Fibroblast of mammary gland (primary cell): Measurements from ENCODE around the gene AUH.

Experiments used
- DNase-seq: peaks from one replicate; pipeline ENCODE4 v3.0.0-alpha.2; 2010; ENCODE audit warnings: low read depth
- H3K4me3 ChIP-seq: 2 replicates; pipeline ENCODE4 v1.5.1; 2011; ENCODE audit warnings: low read depth, mild to moderate bottlenecking, low read length, moderate library complexity; ENCODE audit not compliant: control insufficient read depth
- TF ChIP-seq, protein P1 (sequence below): conservative IDR thresholded peaks from 2 replicates; pipeline ENCODE4 v1.5.1; 2011; ENCODE audit warnings: low read depth, low read length, inconsistent platforms; ENCODE audit not compliant: control insufficient read depth, insufficient read depth

Gene AUH, protein sequence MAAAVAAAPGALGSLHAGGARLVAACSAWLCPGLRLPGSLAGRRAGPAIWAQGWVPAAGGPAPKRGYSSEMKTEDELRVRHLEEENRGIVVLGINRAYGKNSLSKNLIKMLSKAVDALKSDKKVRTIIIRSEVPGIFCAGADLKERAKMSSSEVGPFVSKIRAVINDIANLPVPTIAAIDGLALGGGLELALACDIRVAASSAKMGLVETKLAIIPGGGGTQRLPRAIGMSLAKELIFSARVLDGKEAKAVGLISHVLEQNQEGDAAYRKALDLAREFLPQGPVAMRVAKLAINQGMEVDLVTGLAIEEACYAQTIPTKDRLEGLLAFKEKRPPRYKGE

DNA sequence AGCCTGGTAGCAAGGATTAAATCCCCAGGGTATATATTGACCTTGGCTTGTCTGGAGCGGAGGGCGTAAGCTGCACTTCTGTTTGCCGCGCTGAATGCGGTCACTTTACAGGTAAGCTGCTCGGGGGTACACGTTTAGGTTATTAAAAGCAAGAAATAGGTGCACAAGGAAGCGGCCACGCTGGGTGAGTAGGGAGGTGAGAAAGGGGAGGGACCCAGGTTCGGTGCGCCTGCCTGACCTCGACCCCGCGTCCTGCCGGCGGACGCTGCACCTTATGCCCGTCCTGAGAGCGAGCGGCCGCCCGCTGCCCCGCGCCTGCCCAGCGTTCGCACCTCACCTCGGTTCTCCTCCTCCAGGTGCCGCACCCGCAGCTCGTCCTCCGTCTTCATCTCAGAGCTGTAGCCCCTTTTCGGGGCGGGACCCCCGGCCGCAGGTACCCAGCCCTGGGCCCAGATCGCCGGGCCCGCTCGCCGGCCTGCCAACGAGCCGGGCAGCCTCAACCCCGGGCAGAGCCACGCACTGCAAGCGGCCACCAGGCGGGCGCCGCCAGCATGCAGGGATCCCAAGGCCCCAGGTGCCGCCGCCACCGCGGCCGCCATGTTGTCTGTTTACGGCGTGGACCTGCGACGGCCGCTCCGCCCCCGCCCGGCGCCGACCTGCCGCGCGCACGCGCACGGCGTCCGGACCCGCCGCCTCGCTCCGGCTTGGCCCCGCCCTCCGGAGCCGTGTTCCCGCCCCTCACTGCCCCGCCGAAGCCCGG, at the start of gene AUH:
Gene AUH, minus strand, starts transcription at position 628 of the 760 bp plus-strand sequence. Its CDS starts 29 bp downstream, at position 599.
- peak; percentile 68 for DNase-seq
- TF ChIP-seq, protein P1, sequence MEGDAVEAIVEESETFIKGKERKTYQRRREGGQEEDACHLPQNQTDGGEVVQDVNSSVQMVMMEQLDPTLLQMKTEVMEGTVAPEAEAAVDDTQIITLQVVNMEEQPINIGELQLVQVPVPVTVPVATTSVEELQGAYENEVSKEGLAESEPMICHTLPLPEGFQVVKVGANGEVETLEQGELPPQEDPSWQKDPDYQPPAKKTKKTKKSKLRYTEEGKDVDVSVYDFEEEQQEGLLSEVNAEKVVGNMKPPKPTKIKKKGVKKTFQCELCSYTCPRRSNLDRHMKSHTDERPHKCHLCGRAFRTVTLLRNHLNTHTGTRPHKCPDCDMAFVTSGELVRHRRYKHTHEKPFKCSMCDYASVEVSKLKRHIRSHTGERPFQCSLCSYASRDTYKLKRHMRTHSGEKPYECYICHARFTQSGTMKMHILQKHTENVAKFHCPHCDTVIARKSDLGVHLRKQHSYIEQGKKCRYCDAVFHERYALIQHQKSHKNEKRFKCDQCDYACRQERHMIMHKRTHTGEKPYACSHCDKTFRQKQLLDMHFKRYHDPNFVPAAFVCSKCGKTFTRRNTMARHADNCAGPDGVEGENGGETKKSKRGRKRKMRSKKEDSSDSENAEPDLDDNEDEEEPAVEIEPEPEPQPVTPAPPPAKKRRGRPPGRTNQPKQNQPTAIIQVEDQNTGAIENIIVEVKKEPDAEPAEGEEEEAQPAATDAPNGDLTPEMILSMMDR = no peak
- peak within 1 kb of the TSS; percentile 91 for H3K4me3 ChIP-seq

DNA sequence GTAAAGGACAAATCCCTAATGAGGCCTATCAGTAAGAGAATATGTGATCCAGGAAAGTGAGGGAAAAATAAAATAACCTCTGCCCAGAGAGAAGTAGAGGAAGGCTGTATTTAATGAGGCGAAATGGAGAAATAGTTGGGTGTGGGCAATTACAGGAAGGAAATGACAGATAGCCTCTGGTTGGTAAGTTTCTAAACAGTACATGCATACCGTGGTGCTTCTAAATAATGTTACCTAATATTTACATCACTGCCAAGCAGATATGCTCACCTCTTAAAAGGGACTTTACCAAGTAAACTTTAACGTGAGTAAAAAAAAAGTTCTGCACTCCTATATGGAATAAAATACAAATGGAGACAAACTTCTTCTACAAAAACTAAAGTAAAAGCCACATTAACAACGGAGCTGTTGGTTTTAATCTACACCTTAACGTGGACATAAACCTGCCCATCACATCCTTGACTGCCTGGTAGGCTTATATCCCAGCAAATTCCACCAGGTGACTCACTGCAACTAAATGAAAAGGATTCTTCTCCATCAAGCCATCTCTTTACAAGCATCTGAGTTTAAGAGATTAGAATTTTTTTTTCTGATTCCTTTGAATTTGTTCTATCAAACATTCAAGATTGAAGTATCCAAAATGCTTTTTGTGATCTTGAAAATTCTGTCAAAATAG, 49.5 kb upstream of the AUH start:
- DNase-seq = no peak
- TF ChIP-seq, protein P1 = no peak
- H3K4me3 ChIP-seq = no peak overlapping the region

DNA sequence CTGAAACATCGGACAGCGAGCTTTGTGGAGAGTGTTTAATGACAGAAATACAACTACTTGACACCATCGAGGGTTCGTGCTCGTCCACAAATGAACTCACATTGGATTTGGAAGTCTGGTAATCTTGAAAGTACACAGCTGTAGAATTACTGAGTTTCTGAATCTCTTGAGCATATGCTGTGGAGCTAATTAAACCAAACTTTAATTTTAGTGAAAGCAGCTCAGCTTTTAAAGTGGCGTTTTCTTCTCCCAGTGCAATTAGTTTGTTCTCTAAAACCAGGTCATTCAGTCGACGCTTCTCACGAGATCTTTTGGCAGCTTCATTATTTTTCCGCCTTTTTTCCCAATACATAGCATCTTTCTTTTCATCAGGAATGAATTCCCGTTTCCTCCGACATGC, 48.4 kb upstream of the AUH start:
- TF ChIP-seq, protein P1 = no peak
- DNase-seq = no peak
- H3K4me3 ChIP-seq = no peak overlapping the region

DNA sequence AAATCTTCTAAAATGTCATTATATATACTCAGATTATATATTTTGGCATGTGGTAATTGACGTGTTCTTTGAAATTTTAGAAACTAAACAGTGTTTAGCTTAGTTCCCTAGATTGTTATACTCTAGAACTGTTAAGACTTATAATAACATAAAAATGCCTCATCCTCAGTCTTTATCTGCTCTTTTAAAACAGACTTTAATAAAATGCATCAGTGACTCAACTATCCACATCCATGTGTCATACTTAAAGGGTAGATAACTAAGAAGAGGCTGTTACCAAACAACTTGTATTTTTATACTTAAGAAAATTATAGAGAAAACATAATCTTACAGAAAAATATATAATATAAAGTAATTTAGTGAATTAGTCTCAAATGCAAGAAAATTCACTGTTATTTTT, 46.8 kb upstream of the AUH start:
- peak; percentile 47 for DNase-seq
- TF ChIP-seq, protein P1 = no peak
- H3K4me3 ChIP-seq = no peak overlapping the region

DNA sequence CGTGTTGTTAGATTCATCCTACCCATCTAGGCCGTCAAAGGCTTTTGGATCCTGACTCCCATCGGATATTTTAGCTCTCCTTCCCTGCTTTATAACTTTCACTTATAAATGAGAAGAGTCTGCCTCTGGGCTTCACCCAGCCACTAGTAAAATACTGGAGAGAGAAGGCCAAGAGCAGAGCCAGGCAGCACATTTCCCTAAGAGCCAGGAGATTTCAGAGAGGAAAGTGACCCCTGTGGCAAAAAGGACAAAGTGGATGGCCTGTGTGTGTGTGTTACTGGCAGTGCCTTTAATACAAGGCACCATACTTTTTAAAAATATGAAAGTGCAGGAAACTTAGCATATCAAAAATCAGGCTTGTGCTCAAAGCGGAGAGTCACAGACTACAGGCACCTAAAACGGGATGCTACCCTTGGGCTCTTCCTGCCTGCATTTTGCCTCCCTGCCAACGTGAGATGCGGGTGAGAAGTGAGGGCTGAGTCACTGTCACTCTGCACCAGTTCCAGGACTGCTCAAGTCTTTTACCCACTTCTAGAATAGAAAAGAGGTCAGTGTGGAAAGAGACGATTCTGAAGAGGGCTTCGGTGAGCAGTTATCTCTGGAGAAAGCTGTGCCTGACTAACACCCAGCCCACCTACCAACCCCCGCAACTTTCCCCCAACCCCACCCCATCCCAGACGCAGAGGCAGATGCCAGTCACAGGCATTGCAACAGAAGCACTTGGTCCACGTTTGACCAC, 46.0 kb upstream of the AUH start:
- no peak overlapping the region for H3K4me3 ChIP-seq
- TF ChIP-seq, protein P1 = no peak
- no peak for DNase-seq
